ENCODE measurements around the gene MYO7A. TPM values are rescaled to one million over a fixed set of nuclear protein-coding genes. Genes with fewer than 3 reads are reported as not detected.

The MYO7A gene
- total RNA-seq, 4 donors from 2014 or later, result 3.8 to 8.7 (median 5.7) TPM

GRCh38 chr11:77156396-77157195 lies 28.6 kb downstream of the MYO7A start:
- whole genome bisulfite sequencing, 2 donors, result 94 to 96% methylated on average over 20 to 25 of the region's 26 CpGs
- Histone ChIP-seq H3K4me1 (peaks cover 8 to 10% of the 10 kb centered on the region in 2 donors), H3K4me3 (replicated peaks in 1 of 3) (no peak overlapping the region), H3K27ac (no peak overlapping the region), H3K27me3 (no peaks in the 10 kb centered on the region), H3K9me3 (no peaks in the 10 kb centered on the region), H3K36me3 (no peaks in the 10 kb centered on the region)
- DNase-seq, result no peak
- no peak for TF ChIP-seq POLR2A (IDR thresholded peaks at IDR 0.05)
- TF ChIP-seq, protein P1, sequence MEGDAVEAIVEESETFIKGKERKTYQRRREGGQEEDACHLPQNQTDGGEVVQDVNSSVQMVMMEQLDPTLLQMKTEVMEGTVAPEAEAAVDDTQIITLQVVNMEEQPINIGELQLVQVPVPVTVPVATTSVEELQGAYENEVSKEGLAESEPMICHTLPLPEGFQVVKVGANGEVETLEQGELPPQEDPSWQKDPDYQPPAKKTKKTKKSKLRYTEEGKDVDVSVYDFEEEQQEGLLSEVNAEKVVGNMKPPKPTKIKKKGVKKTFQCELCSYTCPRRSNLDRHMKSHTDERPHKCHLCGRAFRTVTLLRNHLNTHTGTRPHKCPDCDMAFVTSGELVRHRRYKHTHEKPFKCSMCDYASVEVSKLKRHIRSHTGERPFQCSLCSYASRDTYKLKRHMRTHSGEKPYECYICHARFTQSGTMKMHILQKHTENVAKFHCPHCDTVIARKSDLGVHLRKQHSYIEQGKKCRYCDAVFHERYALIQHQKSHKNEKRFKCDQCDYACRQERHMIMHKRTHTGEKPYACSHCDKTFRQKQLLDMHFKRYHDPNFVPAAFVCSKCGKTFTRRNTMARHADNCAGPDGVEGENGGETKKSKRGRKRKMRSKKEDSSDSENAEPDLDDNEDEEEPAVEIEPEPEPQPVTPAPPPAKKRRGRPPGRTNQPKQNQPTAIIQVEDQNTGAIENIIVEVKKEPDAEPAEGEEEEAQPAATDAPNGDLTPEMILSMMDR (IDR thresholded peaks at IDR 0.05), result no peak
- intact Hi-C loops (cut with DNase I), result no loop called here

- Histone ChIP-seq H3K4me3 (replicated peaks in 1 of 3) (no peak overlapping the region), H3K4me1 (peaks cover 8 to 10% of the 10 kb centered on the region in 2 donors), H3K27ac (no peak overlapping the region), H3K27me3 (no peaks in the 10 kb centered on the region), H3K9me3 (no peaks in the 10 kb centered on the region), H3K36me3 (no peaks in the 10 kb centered on the region)
- TF ChIP-seq POLR2A (IDR thresholded peaks at IDR 0.05), result no peak
- TF ChIP-seq, protein P1 (IDR thresholded peaks at IDR 0.05), result no peak
- DNase-seq, result no peak
- 90 to 97% methylated on average over 12 to 15 of the region's 19 CpGs for WGBS, 2 donors
- intact Hi-C loops (cut with DNase I), result no loop called here
Observed at GRCh38 chr11:77158041-77158695, 30.1 kb downstream of the MYO7A start.

DNA sequence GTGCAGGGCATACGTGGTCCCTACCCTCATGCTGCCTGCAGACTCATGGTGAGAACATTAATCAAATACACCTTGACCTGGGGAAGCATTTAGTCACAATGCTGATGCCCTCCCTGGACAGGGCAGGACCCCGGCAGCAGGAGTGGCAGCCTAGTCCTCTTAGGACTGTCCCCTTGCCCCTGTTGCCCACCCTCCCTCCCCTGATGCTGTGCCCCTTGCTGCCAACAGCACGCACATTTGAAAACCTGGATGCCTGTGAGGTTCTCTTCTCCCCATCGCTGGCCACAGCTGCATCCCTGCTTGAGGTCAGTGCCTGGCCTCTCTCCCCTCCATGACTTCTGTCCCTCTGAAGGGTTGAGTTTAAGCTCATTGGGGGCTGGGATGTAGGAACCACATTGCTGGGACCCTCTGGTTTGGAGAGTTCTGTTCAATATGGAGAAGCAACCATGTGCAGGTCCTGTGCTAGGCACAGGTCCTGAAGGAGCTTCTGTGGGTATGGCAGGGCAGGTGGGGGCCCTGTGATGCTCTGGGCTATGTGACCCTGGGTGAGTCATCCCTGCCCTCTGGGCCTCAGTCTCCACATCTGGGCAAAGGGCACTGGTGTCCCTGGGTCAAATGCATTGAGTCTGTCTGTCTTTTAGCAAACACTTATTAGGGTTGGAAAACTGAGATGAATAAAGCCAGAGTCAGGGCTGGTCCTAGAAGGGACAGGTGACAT lies 31.3 kb downstream of the MYO7A start:
- no peak for DNase-seq
- Histone ChIP-seq H3K27me3 (no peaks in the 10 kb centered on the region), H3K9me3 (no peaks in the 10 kb centered on the region), H3K4me1 (peaks cover 3 to 4% of the 10 kb centered on the region in 2 donors), H3K27ac (no peak overlapping the region), H3K36me3 (no peaks in the 10 kb centered on the region), H3K4me3 (replicated peaks in 1 of 3) (no peak overlapping the region)
- intact Hi-C loops (cut with DNase I), result no loop called here
- WGBS, 2 donors, result 86 to 87% methylated on average over 3 to 4 of the region's 4 CpGs
- no peak for TF ChIP-seq POLR2A (IDR thresholded peaks at IDR 0.05)
- TF ChIP-seq, protein P1 (IDR thresholded peaks at IDR 0.05), result no peak

DNA sequence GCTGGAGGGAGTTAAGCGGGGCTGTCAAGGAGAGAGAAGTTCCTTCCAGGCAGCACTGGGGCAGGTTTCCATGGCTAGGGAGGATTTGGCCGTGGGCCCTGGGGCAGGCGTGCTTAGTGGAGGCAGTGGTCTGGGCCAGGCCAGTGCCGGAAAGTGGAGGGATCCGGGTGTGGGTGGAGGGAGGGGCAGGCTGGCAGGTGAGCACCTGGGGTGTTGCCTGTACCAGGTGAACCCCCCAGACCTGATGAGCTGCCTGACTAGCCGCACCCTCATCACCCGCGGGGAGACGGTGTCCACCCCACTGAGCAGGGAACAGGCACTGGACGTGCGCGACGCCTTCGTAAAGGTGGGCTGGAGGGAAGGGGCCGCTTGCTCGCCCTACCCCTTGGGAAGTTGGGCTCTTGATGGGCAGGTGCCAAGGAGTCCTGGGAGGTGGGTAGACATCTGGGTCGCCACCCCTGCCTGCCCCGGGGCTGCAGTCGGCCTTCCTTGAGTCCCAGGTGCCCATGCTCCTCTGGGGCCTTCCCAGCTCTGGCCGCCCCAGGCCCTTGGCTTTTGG lies 32.0 kb downstream of the MYO7A start:
- Histone ChIP-seq H3K27ac (no peak overlapping the region), H3K9me3 (no peaks in the 10 kb centered on the region), H3K36me3 (no peaks in the 10 kb centered on the region), H3K4me1 (no peaks in the 10 kb centered on the region), H3K27me3 (no peaks in the 10 kb centered on the region), H3K4me3 (replicated peaks in 1 of 3) (no peak overlapping the region)
- 88 to 97% methylated on average over 16 to 17 of the region's 20 CpGs for WGBS, 2 donors
- DNase-seq, result no peak
- TF ChIP-seq, protein P1 (IDR thresholded peaks at IDR 0.05), result no peak
- TF ChIP-seq POLR2A (IDR thresholded peaks at IDR 0.05), result no peak
- intact Hi-C loops (cut with DNase I), result no loop called here

Data from thyroid gland (tissue), 4 donors.